C4-2B (cell line): Measurements from ENCODE around the gene TPCN2.

Source experiments
- CTCF ChIP-seq: fragments of 450-650 bp; conservative IDR thresholded peaks from 2 replicates; pipeline ENCODE4 v1.5.1; 2017; ENCODE audit warnings: mild to moderate bottlenecking
- ZFX ChIP-seq: fragments of 450-650 bp; IDR thresholded peaks from 2 replicates; pipeline ENCODE4 v1.6.1; 2017

GRCh38 chr11:69100454-69101114 lies 51.9 kb downstream of the TPCN2 start:
- TF ChIP-seq CTCF (no peak), ZFX (no peak)
